Measurements from ENCODE around the gene UBR3.

DNA sequence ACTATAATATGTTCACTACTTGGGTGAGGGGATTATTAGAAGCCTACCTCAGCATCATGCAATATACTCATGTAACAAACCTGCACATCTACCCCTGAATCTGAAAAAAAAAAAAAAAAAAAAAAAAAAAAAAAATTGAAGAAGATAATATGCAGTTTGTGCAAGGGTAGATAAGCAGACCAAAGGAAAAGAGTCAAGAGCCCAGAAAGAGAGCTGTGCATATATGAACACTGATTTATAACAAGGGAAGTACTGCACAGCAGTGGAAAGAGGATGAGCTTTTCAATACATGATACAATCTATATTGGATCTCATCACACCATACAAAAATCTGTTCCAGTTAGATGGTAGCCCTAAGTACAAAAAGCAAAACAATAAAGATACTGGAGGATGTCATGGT, 268.1 kb downstream of the UBR3 start:
- TF ChIP-seq, protein P1, sequence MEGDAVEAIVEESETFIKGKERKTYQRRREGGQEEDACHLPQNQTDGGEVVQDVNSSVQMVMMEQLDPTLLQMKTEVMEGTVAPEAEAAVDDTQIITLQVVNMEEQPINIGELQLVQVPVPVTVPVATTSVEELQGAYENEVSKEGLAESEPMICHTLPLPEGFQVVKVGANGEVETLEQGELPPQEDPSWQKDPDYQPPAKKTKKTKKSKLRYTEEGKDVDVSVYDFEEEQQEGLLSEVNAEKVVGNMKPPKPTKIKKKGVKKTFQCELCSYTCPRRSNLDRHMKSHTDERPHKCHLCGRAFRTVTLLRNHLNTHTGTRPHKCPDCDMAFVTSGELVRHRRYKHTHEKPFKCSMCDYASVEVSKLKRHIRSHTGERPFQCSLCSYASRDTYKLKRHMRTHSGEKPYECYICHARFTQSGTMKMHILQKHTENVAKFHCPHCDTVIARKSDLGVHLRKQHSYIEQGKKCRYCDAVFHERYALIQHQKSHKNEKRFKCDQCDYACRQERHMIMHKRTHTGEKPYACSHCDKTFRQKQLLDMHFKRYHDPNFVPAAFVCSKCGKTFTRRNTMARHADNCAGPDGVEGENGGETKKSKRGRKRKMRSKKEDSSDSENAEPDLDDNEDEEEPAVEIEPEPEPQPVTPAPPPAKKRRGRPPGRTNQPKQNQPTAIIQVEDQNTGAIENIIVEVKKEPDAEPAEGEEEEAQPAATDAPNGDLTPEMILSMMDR (conservative IDR thresholded peaks at IDR 0.05; ENCODE audit: low read depth, low read length): no peak
- no peak for TF ChIP-seq EZH2 (IDR thresholded peaks at IDR 0.05; ENCODE audit: borderline replicate concordance, low read depth, low read length, poor library complexity, severe bottlenecking)

Measured in A673 (cell line).